IPS-NIHi11 (cell line): ENCODE results near the gene ZCCHC8.
A peak's percentile ranks its signal among the peaks of the same experiment; 100 is the strongest.
"Not testable (repeated sequence)": the region's sequence is repeated elsewhere in the genome, so short reads cannot be mapped to it uniquely, and the experiment has no call there.

ENCODE experiments used
- DNase-seq: peaks from one replicate; pipeline ENCODE4 v3.0.0; 2012; ENCODE audit warnings: mixed read lengths, low spot score

ZCCHC8 gene

DNA sequence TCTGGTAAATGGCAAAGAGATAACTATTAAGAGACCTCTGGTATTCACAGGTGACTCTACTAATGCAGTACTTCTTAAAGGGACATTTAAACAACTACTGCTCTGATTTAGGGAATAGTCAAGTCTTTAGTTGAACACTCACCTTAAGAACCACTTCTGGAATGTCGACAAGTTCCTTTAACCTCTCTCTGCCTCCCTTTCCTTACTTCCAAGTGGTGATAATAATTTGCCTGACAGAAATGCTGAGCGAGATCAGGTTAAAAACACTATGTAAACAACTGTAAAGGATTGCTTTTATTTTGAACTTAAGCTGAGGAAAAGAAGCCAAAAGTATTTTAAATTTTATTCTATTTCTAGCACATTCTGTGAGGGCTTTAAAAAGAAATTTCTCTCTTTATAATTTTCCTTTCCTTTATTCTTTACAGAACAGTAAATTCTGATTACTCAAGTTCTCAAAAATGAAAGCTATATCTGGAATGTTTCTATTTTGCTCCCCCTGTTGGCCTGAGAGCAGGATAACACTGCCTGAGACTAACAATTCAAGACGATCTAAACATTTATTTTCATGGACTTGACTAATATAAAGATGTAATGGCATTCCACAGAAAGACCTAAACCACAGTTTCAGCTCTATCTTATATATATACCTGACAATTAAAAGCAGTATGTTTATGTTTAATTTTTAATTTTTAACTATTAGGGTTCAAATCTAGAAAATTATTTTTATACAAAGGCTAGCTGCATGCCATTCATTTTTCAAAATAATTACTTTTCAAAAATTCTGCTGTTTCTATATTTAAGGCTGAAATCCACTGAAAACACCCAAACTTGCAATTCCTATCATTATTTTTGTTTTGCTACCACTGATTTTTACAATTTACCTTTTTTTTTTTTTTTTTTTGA lies 29.2 kb downstream of the ZCCHC8 start:
- peak; percentile 30 for DNase-seq

- DNase-seq: not testable (repeated sequence)
These were observed 30.2 kb downstream of the ZCCHC8 start for GRCh38 chr12:122470576-122470975.

DNA sequence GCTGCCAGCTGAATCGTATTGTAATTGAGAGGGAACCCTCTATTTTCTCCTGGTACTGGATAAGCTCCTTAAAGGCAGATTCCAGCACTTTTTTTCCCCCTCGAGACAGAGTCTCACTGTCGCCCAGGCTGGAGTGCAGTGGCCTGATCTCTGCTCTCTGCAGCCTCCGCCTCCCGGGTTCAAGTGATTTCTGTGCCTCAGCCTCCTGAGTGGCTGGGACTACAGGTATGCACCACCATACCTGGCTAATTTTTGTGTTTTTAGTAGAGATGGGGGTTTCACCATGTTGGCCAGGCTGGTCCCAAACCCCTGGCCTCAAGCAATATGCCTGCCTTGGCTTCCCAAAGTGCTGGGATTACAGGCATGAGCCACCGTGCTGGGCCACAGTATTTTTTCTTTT lies 30.9 kb downstream of the ZCCHC8 start:
- not testable (repeated sequence) for DNase-seq

DNA sequence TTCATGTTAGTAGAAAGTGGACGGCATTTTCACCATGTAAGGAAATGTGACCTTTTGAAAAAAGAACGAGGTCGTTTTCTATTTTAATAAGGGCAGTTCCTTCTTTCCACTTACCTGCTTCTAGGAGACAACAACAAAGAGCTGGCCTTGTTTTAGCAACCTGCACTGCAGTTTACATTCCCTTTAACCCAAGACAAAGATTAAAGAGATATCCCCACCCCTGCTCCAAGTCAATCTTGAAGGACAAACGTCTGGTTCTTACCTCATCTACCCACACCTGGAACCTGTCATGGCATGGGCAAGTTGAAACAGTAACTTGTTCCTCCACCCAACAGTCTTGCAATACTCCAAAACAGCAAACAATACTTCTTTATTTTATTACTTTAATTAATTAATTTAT lies 32.7 kb downstream of the ZCCHC8 start:
- no peak for DNase-seq

- DNase-seq: peak; percentile 37
These were observed 36.3 kb downstream of the ZCCHC8 start for GRCh38 chr12:122464317-122465042.

DNA sequence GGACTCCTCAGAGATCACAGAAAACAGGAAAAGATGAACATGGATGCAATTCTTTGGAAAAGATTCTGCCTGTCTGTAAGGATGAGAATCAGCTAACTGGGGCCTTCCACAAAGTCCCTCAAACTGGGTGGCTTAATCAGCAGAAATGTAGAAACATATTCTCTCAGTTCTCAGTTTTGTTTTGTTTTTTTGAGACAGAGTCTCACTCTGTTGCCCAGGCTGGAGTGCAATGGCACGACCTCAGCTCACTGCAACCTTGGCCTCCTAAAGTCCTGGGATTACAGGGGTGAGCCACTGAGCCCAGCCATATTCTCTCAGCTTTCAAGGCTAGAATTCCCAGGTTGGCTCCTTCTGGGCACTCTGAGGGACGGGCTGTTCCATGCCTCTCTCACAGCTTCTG lies 40.1 kb downstream of the ZCCHC8 start:
- no peak for DNase-seq

DNA sequence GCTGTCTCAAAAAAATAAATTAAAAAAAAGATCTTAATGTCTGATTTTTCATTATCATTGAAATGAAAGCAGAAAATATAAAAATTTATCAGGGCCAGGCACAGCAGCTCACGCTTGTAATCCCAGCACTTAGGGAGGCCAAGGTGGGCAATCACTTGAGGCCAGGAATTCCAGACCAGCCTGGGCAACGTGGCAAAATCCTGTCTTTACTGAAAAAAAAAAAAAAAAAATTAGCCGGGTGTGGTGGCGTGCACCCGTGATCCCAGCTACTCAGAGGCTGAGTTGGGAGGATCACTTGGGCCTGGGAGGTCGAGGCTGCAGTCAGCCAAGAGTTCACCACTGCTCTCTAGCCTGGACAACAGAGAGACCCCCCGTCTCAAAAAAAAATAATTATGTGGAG lies 40.7 kb downstream of the ZCCHC8 start:
- DNase-seq: no peak

DNA sequence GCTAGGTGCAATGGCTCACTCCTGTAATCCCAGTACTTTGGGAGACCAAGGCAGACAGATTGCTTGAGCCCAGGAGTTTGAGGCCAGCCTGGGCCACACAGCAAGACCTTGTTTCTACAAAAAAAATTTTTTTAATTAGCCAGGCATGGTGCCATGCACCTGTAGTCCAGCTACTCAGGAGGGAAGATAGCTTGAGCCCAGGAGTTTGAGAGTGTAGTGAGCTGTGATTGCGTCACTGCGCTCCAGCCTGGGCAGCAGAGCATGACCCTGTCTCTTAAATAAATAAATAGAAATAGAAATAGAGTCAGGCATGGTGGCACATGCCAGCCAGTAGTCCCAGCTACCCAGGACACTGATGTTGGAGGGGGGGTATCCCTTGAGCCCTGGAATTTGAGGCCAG lies 41.5 kb downstream of the ZCCHC8 start:
- no peak for DNase-seq

DNA sequence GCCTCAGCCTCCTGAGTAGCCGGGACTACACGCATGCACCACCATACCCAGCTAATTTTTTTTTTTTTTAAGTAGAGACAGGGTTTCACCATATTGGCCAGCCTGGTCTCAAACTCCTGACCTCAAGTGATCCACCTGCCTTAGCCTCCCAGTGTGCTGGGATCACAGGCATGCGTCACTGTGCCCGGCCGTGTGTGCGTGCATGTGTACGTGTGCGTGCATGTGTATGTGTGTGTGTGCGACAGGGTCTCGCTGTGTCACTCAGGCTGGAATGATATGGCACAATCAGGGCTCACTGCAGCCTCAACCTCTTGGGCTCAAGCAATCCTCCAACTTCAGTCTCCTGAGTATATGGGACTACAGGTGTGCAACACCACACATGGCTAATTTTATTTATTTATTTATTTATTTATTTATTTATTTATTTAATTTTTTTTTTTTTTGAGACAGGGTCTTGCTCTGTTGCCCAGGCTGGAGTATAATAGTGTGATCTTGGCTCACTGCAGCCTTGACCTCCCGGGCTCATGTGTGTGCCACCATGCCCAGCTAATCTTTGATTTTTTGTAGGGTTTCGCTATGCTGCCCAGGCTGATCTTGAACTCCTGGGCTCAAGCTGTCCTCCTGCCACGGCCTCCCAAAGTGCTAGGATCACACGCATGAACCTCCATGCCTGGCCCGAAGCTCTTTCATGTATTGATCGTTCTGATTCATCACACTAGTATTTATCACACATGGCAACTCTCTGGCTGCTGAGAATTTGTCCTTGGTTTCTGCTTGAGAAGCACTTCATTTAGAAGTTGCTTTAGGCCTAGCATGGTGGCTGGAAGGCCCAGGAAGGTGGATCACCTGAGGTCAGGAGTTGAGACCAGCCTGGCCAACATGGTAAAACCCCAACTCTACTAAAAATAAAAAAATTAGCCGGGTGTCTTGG lies 42.4 kb downstream of the ZCCHC8 start:
- DNase-seq: no peak

DNA sequence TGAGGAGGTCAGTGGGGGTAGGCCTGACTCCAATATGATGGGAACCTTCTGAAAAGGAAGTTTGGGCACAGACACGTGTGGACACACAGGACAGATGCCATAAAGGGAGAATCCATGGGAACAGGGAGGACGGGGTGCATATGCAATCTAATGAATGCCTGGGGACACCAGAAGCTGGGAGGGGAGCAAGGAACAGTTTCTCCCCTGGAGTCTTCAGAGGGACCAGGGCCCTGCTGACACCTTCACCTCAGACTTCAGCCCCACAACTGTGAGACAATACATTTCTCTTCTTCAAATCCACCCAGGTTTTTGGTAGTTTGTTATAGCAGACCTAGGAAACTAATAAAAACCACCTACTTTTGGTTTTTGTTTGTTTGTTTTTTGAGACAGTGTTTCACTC lies 43.1 kb downstream of the ZCCHC8 start:
- no peak for DNase-seq

GRCh38 chr12:122454739-122455138 lies 46.0 kb downstream of the ZCCHC8 start:
- no peak for DNase-seq

GRCh38 chr12:122454250-122454721 lies 46.4 kb downstream of the ZCCHC8 start:
- DNase-seq: no peak

- no peak for DNase-seq
These were observed 47.9 kb downstream of the ZCCHC8 start for GRCh38 chr12:122452701-122453285.

- DNase-seq: no peak
These were observed 51.4 kb downstream of the ZCCHC8 start for GRCh38 chr12:122449317-122449716.

GRCh38 chr12:122447825-122448224 lies 52.9 kb downstream of the ZCCHC8 start:
- DNase-seq: not testable (repeated sequence)

DNA sequence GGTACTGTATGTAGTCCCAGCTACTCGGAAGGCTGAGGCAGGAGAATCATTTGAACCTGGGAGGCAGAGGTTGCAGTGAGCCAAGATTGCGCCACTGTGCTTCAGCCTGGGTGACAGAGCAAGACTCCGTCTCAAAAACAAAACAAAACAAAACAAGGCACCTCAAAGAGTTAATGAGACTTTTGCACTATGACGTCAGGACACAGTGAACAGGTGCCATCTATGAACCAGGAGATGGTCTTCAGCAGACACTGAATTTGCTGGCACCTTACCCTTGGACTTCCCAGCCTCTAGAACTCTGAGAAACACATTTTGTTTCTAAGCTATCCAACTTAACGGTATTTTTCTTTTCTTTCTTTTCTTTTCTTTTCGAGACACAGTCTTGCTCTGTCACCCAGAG lies 54.3 kb downstream of the ZCCHC8 start:
- DNase-seq: not testable (repeated sequence)

DNA sequence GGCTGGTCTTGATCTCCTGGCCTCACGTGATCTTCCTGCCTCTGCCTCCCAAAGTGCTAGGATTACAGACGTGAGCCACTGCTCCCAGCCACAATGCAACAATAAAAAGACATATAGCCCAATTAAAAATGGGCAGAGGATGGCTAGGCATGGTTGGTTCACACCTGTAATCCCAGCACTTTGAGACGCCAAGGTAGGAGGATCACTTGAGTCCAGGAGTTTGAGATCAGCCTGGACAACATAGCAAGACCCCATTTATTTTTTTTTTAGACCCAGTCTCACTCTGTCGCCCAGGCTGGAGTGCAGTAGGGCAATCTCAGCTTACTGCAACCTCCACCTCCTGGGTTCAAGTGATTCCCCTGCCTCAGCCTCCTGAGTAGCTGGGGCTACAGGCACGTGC lies 56.7 kb downstream of the ZCCHC8 start:
- DNase-seq: not testable (repeated sequence)

- DNase-seq: not testable (repeated sequence)
These were observed 61.9 kb downstream of the ZCCHC8 start for GRCh38 chr12:122438822-122439221.

GRCh38 chr12:122437656-122438121 lies 63.0 kb downstream of the ZCCHC8 start:
- no peak for DNase-seq

DNA sequence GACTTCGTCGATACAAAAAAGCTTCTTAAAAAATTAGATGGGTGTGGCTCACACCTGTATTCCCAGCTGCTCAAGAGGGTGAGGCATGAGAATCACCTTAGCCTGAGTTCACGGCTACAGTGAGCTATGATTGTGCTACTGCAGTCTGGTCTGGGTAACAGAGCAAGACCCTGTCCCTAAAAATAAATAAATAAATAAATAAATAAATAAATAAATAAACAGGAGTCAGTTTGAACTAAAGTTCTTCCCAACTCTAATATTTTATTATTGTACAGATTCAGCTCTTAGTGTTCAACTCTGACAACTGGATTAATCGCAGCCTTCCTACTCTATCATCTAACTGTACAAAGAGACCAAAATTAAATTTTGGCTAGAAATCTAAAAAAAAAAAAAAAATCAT lies 65.5 kb downstream of the ZCCHC8 start:
- no peak for DNase-seq

GRCh38 chr12:122429043-122429442 lies 71.7 kb downstream of the ZCCHC8 start:
- not testable (repeated sequence) for DNase-seq
